Measurements from ENCODE around the gene SLC26A5.
"Not testable (repeated sequence)": the region's sequence is repeated elsewhere in the genome, so short reads cannot be mapped to it uniquely, and the experiment has no call there.

SLC26A5 gene, protein sequence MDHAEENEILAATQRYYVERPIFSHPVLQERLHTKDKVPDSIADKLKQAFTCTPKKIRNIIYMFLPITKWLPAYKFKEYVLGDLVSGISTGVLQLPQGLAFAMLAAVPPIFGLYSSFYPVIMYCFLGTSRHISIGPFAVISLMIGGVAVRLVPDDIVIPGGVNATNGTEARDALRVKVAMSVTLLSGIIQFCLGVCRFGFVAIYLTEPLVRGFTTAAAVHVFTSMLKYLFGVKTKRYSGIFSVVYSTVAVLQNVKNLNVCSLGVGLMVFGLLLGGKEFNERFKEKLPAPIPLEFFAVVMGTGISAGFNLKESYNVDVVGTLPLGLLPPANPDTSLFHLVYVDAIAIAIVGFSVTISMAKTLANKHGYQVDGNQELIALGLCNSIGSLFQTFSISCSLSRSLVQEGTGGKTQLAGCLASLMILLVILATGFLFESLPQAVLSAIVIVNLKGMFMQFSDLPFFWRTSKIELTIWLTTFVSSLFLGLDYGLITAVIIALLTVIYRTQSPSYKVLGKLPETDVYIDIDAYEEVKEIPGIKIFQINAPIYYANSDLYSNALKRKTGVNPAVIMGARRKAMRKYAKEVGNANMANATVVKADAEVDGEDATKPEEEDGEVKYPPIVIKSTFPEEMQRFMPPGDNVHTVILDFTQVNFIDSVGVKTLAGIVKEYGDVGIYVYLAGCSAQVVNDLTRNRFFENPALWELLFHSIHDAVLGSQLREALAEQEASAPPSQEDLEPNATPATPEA

GRCh38 chr7:103446049-103446520 lies at the start of gene SLC26A5:
SLC26A5 (minus strand) TSS chr7:103446207; CDS start chr7:103421514, 24,693 bp downstream.
- no peak within 1 kb of the TSS for H3K4me3 ChIP-seq (ENCODE audit: low read depth, low read length)
- no peak for DNase-seq (ENCODE audit: low read depth)
- TF ChIP-seq MYC (IDR thresholded peaks at IDR 0.05; ENCODE audit: low read depth, low read length) (no peak), CTCF (IDR thresholded peaks at IDR 0.05; ENCODE audit: low read depth, low read length) (no peak)
- TF ChIP-seq, protein P1, sequence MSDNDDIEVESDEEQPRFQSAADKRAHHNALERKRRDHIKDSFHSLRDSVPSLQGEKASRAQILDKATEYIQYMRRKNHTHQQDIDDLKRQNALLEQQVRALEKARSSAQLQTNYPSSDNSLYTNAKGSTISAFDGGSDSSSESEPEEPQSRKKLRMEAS (IDR thresholded peaks at IDR 0.05; ENCODE audit: low read depth, low read length): no peak

DNA sequence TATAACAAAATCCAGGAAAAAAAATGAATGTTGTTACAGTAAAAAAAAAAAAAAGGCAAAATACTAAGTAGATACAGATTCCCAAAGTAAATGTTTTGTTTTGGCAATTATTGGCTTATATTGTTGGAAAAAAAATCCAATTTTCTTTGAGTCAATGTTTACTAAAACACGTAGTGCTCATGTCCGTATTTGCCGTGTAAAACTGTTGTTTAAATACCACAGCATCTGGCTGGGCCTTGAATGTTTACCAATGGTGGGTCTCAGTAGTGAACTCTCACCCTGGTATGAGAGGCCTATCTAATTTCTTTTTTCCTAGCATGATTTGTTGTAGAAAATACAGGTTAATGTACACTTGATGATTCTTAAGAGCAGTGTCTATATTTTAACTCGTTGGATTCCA lies 41.4 kb upstream of the SLC26A5 start:
- H3K4me3 ChIP-seq (ENCODE audit: low read depth, low read length): no peak overlapping the region
- TF ChIP-seq POLR2A (IDR thresholded peaks at IDR 0.05; ENCODE audit: extremely low read depth, insufficient read length) (no peak), CTCF (IDR thresholded peaks at IDR 0.05; ENCODE audit: low read depth, low read length) (no peak), MYC (IDR thresholded peaks at IDR 0.05; ENCODE audit: low read depth, low read length) (no peak)
- TF ChIP-seq, protein P1 (IDR thresholded peaks at IDR 0.05; ENCODE audit: low read depth, low read length): no peak
- no peak for DNase-seq (ENCODE audit: low read depth)

GRCh38 chr7:103486873-103487272 lies 40.9 kb upstream of the SLC26A5 start:
- DNase-seq (ENCODE audit: low read depth); H3K4me3 ChIP-seq (ENCODE audit: low read depth, low read length): not testable (repeated sequence)

GRCh38 chr7:103480771-103481170 lies 34.8 kb upstream of the SLC26A5 start:
- H3K4me3 ChIP-seq (ENCODE audit: low read depth, low read length): no peak overlapping the region
- DNase-seq (ENCODE audit: low read depth): no peak
- no peak for TF ChIP-seq CTCF (IDR thresholded peaks at IDR 0.05; ENCODE audit: low read depth, low read length)
- no peak for TF ChIP-seq MYC (IDR thresholded peaks at IDR 0.05; ENCODE audit: low read depth, low read length)
- TF ChIP-seq POLR2A (IDR thresholded peaks at IDR 0.05; ENCODE audit: extremely low read depth, insufficient read length): no peak
- TF ChIP-seq, protein P1 (IDR thresholded peaks at IDR 0.05; ENCODE audit: low read depth, low read length): no peak

DNA sequence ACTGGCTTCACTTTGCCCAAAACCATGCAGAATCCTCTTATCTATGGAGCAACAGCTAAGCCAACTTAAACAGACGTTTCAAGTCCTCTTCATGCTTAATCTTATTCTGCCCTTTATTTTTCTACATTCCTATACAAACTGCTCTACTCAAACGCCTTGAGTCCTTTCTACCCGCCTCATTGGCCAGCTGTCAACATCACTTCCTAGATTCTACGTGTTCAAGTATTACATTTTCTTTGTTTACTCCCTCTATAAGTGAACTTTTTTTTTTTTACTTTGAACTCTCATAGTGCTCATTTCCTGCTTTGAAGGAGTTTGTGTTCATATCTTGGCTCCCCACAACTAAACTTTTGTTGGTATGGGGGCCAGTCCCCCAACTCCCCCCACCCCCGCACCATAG lies 28.9 kb upstream of the SLC26A5 start:
- no peak for DNase-seq (ENCODE audit: low read depth)
- H3K4me3 ChIP-seq (ENCODE audit: low read depth, low read length): no peak overlapping the region
- no peak for TF ChIP-seq CTCF (IDR thresholded peaks at IDR 0.05; ENCODE audit: low read depth, low read length)
- TF ChIP-seq, protein P1 (IDR thresholded peaks at IDR 0.05; ENCODE audit: low read depth, low read length): no peak
- no peak for TF ChIP-seq POLR2A (IDR thresholded peaks at IDR 0.05; ENCODE audit: extremely low read depth, insufficient read length)
- TF ChIP-seq MYC (IDR thresholded peaks at IDR 0.05; ENCODE audit: low read depth, low read length): no peak
